ENCODE measurements around the gene TRPV6. TPM values are rescaled to one million over a fixed set of nuclear protein-coding genes. Genes with fewer than 3 reads are reported as not detected.

Gene TRPV6
- total and polyA plus RNA-seq, 2 experiments from 2014 or later: 0.08 to 0.80 TPM

DNA sequence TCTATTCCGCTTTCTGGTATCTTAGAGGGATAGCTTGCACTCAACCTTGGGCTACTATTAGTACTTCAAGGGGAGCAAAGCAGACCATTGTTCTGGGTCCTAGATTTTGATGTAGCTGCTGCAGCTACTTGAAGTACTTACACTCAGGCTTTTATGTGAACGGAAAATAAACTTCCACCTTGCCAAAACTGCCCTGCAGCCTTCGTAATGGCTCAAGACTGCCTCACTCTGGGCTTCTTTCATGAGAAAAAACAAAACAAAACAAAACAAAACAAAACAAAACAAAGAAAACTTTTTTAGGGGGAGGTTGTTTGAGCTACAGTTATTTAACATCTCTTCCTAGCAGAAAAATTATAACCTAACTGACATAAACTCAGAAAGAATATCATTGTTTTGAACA lies 50.1 kb downstream of the TRPV6 start:
- H3K27ac ChIP-seq (ENCODE audit: low read depth): no peak overlapping the region
- H2AFZ ChIP-seq: no peak overlapping the region
- no peak overlapping the region for H3K4me3 Mint-ChIP-seq
- H3K4me1 Mint-ChIP-seq: no peaks in the 10 kb centered on the region; the same call in 2 of the 3 replicates
- DNase-seq (ENCODE audit: low spot score): peak; percentile 36
- H3F3A ChIP-seq (replicated peaks; ENCODE audit: low read depth): no peaks in the 10 kb centered on the region
- H3K9me2 ChIP-seq (ENCODE audit: insufficient read depth): peaks cover 4% of the 10 kb centered on the region; the same call in 1 of the 2 replicates
- H3K36me3 Mint-ChIP-seq (ENCODE audit: low read depth): no peaks in the 10 kb centered on the region
- H3K9me3 Mint-ChIP-seq: no peaks in the 10 kb centered on the region
- H3K4me2 ChIP-seq: no peak overlapping the region
- no peak for ATAC-seq
- TF ChIP-seq ZNF114 (CRISPR knock-in tag; IDR thresholded peaks at IDR 0.05) (no peak), EZH2 (IDR thresholded peaks at IDR 0.05; ENCODE audit: low read depth, unreplicated experiment) (no peak)
- TF ChIP-seq, protein P1, sequence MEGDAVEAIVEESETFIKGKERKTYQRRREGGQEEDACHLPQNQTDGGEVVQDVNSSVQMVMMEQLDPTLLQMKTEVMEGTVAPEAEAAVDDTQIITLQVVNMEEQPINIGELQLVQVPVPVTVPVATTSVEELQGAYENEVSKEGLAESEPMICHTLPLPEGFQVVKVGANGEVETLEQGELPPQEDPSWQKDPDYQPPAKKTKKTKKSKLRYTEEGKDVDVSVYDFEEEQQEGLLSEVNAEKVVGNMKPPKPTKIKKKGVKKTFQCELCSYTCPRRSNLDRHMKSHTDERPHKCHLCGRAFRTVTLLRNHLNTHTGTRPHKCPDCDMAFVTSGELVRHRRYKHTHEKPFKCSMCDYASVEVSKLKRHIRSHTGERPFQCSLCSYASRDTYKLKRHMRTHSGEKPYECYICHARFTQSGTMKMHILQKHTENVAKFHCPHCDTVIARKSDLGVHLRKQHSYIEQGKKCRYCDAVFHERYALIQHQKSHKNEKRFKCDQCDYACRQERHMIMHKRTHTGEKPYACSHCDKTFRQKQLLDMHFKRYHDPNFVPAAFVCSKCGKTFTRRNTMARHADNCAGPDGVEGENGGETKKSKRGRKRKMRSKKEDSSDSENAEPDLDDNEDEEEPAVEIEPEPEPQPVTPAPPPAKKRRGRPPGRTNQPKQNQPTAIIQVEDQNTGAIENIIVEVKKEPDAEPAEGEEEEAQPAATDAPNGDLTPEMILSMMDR (conservative IDR thresholded peaks at IDR 0.05; ENCODE audit: low read depth in 2 of 2): peak; percentile 10 to 40; a peak in 2 of 4 replicates
- H3K79me2 ChIP-seq (replicated peaks; ENCODE audit: insufficient read depth): no peaks in the 10 kb centered on the region
- no peaks in the 10 kb centered on the region for H3K4me1 ChIP-seq (ENCODE audit: insufficient read depth)
- H3K36me3 ChIP-seq (ENCODE audit: insufficient read depth): no peaks in the 10 kb centered on the region
- no peaks in the 10 kb centered on the region for H3K27me3 ChIP-seq (ENCODE audit: insufficient read depth)
- H3K4me3 ChIP-seq: no peak overlapping the region
- no peaks in the 10 kb centered on the region for H4K20me1 ChIP-seq (replicated peaks; ENCODE audit: insufficient read depth)
- no peak overlapping the region for H3K27ac Mint-ChIP-seq
- no peaks in the 10 kb centered on the region for H3K27me3 Mint-ChIP-seq (ENCODE audit: insufficient read depth, low read depth, poor library complexity)

- Histone ChIP-seq H3K27me3 (ENCODE audit: insufficient read depth) (no peaks in the 10 kb centered on the region), H3K79me2 (replicated peaks; ENCODE audit: insufficient read depth) (no peaks in the 10 kb centered on the region), H4K20me1 (replicated peaks; ENCODE audit: insufficient read depth) (no peaks in the 10 kb centered on the region), H3F3A (replicated peaks; ENCODE audit: low read depth) (no peaks in the 10 kb centered on the region), H3K4me1 (ENCODE audit: insufficient read depth) (no peaks in the 10 kb centered on the region), H3K4me3 (no peak overlapping the region), H3K27ac (ENCODE audit: low read depth) (no peak overlapping the region), H3K9me2 (ENCODE audit: insufficient read depth) (no peaks in the 10 kb centered on the region), H3K4me2 (no peak overlapping the region), H3K36me3 (ENCODE audit: insufficient read depth) (no peaks in the 10 kb centered on the region), H2AFZ (peak overlapping the region; percentile 40; the same call in 1 of the 2 replicates)
- Mint-ChIP-seq H3K4me1 (no peaks in the 10 kb centered on the region; the same call in 2 of the 3 replicates), H3K36me3 (ENCODE audit: low read depth) (no peaks in the 10 kb centered on the region), H3K9me3 (no peaks in the 10 kb centered on the region), H3K4me3 (no peak overlapping the region), H3K27ac (no peak overlapping the region), H3K27me3 (ENCODE audit: insufficient read depth, low read depth, poor library complexity) (no peaks in the 10 kb centered on the region)
- no peak for ATAC-seq
- no peak for DNase-seq (ENCODE audit: low spot score)
- no peak for TF ChIP-seq ZNF114 (CRISPR knock-in tag; IDR thresholded peaks at IDR 0.05)
- no peak for TF ChIP-seq POLR2AphosphoS5 (IDR thresholded peaks at IDR 0.05; ENCODE audit: low read depth)
- TF ChIP-seq, protein P2, sequence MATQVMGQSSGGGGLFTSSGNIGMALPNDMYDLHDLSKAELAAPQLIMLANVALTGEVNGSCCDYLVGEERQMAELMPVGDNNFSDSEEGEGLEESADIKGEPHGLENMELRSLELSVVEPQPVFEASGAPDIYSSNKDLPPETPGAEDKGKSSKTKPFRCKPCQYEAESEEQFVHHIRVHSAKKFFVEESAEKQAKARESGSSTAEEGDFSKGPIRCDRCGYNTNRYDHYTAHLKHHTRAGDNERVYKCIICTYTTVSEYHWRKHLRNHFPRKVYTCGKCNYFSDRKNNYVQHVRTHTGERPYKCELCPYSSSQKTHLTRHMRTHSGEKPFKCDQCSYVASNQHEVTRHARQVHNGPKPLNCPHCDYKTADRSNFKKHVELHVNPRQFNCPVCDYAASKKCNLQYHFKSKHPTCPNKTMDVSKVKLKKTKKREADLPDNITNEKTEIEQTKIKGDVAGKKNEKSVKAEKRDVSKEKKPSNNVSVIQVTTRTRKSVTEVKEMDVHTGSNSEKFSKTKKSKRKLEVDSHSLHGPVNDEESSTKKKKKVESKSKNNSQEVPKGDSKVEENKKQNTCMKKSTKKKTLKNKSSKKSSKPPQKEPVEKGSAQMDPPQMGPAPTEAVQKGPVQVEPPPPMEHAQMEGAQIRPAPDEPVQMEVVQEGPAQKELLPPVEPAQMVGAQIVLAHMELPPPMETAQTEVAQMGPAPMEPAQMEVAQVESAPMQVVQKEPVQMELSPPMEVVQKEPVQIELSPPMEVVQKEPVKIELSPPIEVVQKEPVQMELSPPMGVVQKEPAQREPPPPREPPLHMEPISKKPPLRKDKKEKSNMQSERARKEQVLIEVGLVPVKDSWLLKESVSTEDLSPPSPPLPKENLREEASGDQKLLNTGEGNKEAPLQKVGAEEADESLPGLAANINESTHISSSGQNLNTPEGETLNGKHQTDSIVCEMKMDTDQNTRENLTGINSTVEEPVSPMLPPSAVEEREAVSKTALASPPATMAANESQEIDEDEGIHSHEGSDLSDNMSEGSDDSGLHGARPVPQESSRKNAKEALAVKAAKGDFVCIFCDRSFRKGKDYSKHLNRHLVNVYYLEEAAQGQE (IDR thresholded peaks at IDR 0.05; ENCODE audit: unreplicated experiment): no peak
- no peak for TF ChIP-seq EZH2 (IDR thresholded peaks at IDR 0.05; ENCODE audit: low read depth, unreplicated experiment)
- no peak for TF ChIP-seq ETS1 (IDR thresholded peaks at IDR 0.05)
Observed at GRCh38 chr7:142833174-142834048, 52.1 kb downstream of the TRPV6 start.

All from GM23338 (cell line).